ENCODE data around the gene PFKFB3.
A peak's percentile ranks its signal among the peaks of the same experiment; 100 is the strongest.
"Not testable (repeated sequence)": the region's sequence is repeated elsewhere in the genome, so short reads cannot be mapped to it uniquely, and the experiment has no call there.

PFKFB3 gene

GRCh38 chr10:6187278-6187677, 15.5 kb upstream of the PFKFB3 start:
- H3K4me3 ChIP-seq (ENCODE audit: low read length), result no peak overlapping the region
- TF ChIP-seq CTCF (conservative IDR thresholded peaks at IDR 0.05; ENCODE audit: low read length), result no peak
- no peak for DNase-seq (ENCODE audit: low read depth)

- not testable (repeated sequence) for H3K4me3 ChIP-seq (ENCODE audit: low read length); DNase-seq (ENCODE audit: low read depth)
These were observed 12.7 kb upstream of the PFKFB3 start for GRCh38 chr10:6190033-6190432.

GRCh38 chr10:6191147-6191546, 11.6 kb upstream of the PFKFB3 start:
- no peak for DNase-seq (ENCODE audit: low read depth)
- no peak overlapping the region for H3K4me3 ChIP-seq (ENCODE audit: low read length)
- TF ChIP-seq CTCF (conservative IDR thresholded peaks at IDR 0.05; ENCODE audit: low read length), result no peak

GRCh38 chr10:6191569-6191968, 11.2 kb upstream of the PFKFB3 start:
- no peak overlapping the region for H3K4me3 ChIP-seq (ENCODE audit: low read length)
- DNase-seq (ENCODE audit: low read depth), result no peak
- TF ChIP-seq CTCF (conservative IDR thresholded peaks at IDR 0.05; ENCODE audit: low read length), result no peak

GRCh38 chr10:6193342-6193741, 9.4 kb upstream of the PFKFB3 start:
- DNase-seq (ENCODE audit: low read depth); H3K4me3 ChIP-seq (ENCODE audit: low read length): not testable (repeated sequence)

GRCh38 chr10:6194311-6194710, 8.4 kb upstream of the PFKFB3 start:
- TF ChIP-seq CTCF (conservative IDR thresholded peaks at IDR 0.05; ENCODE audit: low read length), result no peak
- no peak for DNase-seq (ENCODE audit: low read depth)
- no peak overlapping the region for H3K4me3 ChIP-seq (ENCODE audit: low read length)

- DNase-seq (ENCODE audit: low read depth), result peak; percentile 25
- H3K4me3 ChIP-seq (ENCODE audit: low read length), result no peak overlapping the region
- no peak for TF ChIP-seq CTCF (conservative IDR thresholded peaks at IDR 0.05; ENCODE audit: low read length)
These were observed 7.4 kb upstream of the PFKFB3 start for GRCh38 chr10:6195376-6195775.

- no peak overlapping the region for H3K4me3 ChIP-seq (ENCODE audit: low read length)
- DNase-seq (ENCODE audit: low read depth), result no peak
- no peak for TF ChIP-seq CTCF (conservative IDR thresholded peaks at IDR 0.05; ENCODE audit: low read length)
These were observed 6.9 kb upstream of the PFKFB3 start for GRCh38 chr10:6195846-6196245.

- not testable (repeated sequence) for H3K4me3 ChIP-seq (ENCODE audit: low read length); DNase-seq (ENCODE audit: low read depth)
These were observed 6.2 kb upstream of the PFKFB3 start for GRCh38 chr10:6196524-6196923.
